ENCODE data around the gene LTBP3.

- TF ChIP-seq CTCF (IDR thresholded peaks at IDR 0.05; ENCODE audit: poor library complexity, severe bottlenecking) (no peak), EZH2 (IDR thresholded peaks at IDR 0.05; ENCODE audit: borderline replicate concordance, insufficient read depth, low read length, poor library complexity, severe bottlenecking) (no peak), TAF1 (IDR thresholded peaks at IDR 0.05; ENCODE audit: low read depth) (no peak), POLR2AphosphoS5 (IDR thresholded peaks at IDR 0.05) (no peak)
Observed at GRCh38 chr11:65586247-65586630, 28.1 kb upstream of the LTBP3 start.

Data from neural cell (in vitro differentiated cells).